ENCODE results near the gene VTCN1. TPM values are rescaled to one million over a fixed set of nuclear protein-coding genes. Genes with fewer than 3 reads are reported as not detected.

VTCN1 gene
- total and polyA plus RNA-seq, 8 donors: 0.48 to 3.2 (median 0.65) TPM; not detected in 4

DNA sequence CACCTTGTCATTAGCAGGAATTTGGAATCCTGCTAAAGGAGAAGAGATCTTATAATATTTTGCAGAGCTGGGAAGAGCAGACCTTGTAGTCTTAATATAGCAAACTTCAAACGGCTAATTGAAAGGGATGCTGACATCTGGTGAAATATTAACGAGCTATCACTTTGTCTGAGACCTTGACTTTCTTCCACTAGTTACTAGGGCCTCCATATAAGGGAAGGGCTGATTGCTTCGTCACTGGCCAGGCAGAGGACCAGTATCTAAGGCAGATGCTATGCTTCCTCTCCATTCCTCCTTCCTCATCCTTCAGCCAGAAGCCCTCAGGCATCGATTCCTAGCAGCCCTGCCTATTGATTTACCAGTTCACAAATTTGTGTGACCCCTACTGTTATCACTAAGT is 6.0 kb upstream of the VTCN1 start:
- intact Hi-C loops (cut with DNase I; ENCODE audit: low total_unique reads): no loop called here
- H3K27ac ChIP-seq: no peak overlapping the region
- no peaks in the 10 kb centered on the region for H3K27me3 ChIP-seq
- H3K36me3 ChIP-seq: no peaks in the 10 kb centered on the region
- H3K4me3 ChIP-seq: no peak overlapping the region
- 73 to 80% (median 76%) methylated on average over 4 of the region's 4 CpGs for WGBS, 5 donors
- DNase-seq: no peak
- H3K4me1 ChIP-seq: no peaks in the 10 kb centered on the region
- TF ChIP-seq POLR2AphosphoS5 (IDR thresholded peaks at IDR 0.05) (no peak), EP300 (IDR thresholded peaks at IDR 0.05) (no peak), POLR2A (IDR thresholded peaks at IDR 0.05) (no peak)
- TF ChIP-seq, protein P1, sequence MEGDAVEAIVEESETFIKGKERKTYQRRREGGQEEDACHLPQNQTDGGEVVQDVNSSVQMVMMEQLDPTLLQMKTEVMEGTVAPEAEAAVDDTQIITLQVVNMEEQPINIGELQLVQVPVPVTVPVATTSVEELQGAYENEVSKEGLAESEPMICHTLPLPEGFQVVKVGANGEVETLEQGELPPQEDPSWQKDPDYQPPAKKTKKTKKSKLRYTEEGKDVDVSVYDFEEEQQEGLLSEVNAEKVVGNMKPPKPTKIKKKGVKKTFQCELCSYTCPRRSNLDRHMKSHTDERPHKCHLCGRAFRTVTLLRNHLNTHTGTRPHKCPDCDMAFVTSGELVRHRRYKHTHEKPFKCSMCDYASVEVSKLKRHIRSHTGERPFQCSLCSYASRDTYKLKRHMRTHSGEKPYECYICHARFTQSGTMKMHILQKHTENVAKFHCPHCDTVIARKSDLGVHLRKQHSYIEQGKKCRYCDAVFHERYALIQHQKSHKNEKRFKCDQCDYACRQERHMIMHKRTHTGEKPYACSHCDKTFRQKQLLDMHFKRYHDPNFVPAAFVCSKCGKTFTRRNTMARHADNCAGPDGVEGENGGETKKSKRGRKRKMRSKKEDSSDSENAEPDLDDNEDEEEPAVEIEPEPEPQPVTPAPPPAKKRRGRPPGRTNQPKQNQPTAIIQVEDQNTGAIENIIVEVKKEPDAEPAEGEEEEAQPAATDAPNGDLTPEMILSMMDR (IDR thresholded peaks at IDR 0.05): no peak
- H3K9me3 ChIP-seq: no peaks in the 10 kb centered on the region

DNA sequence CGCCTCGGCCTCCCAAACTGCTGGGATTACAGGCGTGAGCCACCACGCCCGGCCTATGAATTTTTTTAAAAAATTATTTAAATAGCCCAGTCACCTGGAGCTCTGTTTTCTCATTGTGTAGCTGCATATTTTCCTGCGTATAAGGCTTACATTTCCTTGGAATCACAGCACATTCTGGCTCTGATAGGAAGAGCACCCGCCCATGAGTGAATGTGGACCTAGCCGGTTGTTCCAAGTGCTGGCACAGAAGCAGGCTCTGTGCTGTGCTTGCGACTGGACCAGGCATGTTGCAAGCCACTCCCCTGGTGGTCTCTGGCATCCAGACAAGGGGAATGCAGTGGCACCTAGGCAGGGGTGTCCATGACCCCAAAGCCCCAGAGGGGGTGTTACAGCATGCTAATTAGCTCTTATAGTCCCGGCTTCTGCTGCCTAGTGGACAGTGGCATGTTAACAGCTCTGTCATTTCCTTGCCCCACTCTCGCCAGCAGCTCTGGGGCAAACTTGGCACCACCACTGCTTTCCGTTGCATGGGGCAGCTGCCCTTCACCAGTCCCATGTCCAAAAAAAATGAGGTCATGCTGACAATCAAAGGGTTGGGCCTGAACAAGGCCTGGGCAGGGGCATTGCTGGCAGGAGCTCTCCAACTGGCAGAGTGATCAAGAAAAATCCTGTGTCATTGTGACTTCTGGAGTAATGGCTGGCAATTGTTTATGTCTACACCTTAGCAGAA is 5.2 kb upstream of the VTCN1 start:
- Histone ChIP-seq H3K4me1 (peaks cover 0 to 4% (median 0%) of the 10 kb centered on the region in 4 donors), H3K27me3 (no peaks in the 10 kb centered on the region), H3K36me3 (no peaks in the 10 kb centered on the region), H3K9me3 (no peaks in the 10 kb centered on the region), H3K4me3 (no peak overlapping the region), H3K27ac (no peak overlapping the region)
- TF ChIP-seq POLR2A (IDR thresholded peaks at IDR 0.05) (no peak), POLR2AphosphoS5 (IDR thresholded peaks at IDR 0.05) (no peak), EP300 (IDR thresholded peaks at IDR 0.05) (no peak)
- TF ChIP-seq, protein P1 (IDR thresholded peaks at IDR 0.05): no peak
- intact Hi-C loops (cut with DNase I; ENCODE audit: low total_unique reads): no loop called here
- DNase-seq: no peak
- WGBS, 5 donors: 57 to 78% (median 73%) methylated on average over 10 to 12 of the region's 12 CpGs

DNA sequence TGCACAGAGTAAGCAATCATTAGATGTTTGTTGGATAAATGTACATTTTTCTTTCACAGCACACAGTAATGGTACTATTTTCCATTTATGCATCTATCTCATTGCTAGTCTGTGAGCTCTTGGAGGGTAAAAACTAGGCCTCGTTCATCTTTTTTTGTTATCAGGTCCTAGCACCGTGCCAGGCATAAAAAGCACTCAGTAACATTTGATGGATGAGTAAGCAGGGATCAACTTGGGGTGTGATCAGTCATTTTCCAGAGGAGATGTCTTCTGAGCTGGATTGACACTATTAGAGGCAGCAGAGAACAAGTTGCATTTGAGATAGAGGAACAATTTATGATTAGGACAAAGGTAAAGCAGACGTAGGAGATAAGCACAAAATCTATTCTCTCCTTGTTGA is 4.3 kb upstream of the VTCN1 start:
- no peak for DNase-seq
- H3K27ac ChIP-seq: no peak overlapping the region
- H3K36me3 ChIP-seq: no peaks in the 10 kb centered on the region
- intact Hi-C loops (cut with DNase I; ENCODE audit: low total_unique reads): no loop called here
- 44 to 60% (median 58%) methylated on average over 3 of the region's 3 CpGs for WGBS, 5 donors
- no peaks in the 10 kb centered on the region for H3K9me3 ChIP-seq
- H3K4me1 ChIP-seq: peaks cover 0 to 13% (median 5%) of the 10 kb centered on the region in 4 donors
- H3K27me3 ChIP-seq: no peaks in the 10 kb centered on the region
- TF ChIP-seq EP300 (IDR thresholded peaks at IDR 0.05) (no peak), POLR2AphosphoS5 (IDR thresholded peaks at IDR 0.05) (no peak), POLR2A (IDR thresholded peaks at IDR 0.05) (no peak)
- TF ChIP-seq, protein P1 (IDR thresholded peaks at IDR 0.05): no peak
- H3K4me3 ChIP-seq: no peak overlapping the region

DNA sequence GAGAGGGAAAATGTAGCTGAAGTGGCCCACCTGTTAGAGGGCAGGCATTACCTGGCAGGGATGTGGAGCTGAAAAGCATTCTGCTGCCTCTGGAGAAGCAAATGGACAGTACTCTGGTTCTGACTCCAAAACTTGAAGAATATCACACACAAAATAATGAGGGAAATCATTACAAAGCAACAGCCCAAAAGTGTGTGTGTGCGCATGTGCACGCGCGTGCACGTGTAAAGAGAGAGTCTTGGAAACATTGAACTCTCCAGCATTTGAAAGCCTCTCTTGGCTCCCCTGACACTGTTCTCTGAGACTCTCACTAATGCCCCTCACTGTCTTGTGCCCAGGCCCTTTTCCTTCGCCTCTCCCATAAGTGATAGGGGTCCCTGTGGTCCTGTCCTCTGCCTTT is 2.3 kb upstream of the VTCN1 start:
- no peaks in the 10 kb centered on the region for H3K27me3 ChIP-seq
- no peak for TF ChIP-seq EP300 (IDR thresholded peaks at IDR 0.05)
- no peak for TF ChIP-seq POLR2AphosphoS5 (IDR thresholded peaks at IDR 0.05)
- TF ChIP-seq POLR2A (IDR thresholded peaks at IDR 0.05): no peak
- TF ChIP-seq, protein P1 (IDR thresholded peaks at IDR 0.05): no peak
- no peaks in the 10 kb centered on the region for H3K9me3 ChIP-seq
- H3K4me3 ChIP-seq: no peak overlapping the region
- peaks cover 0 to 20% (median 8%) of the 10 kb centered on the region in 4 donors for H3K4me1 ChIP-seq
- DNase-seq: no peak
- WGBS, 5 donors: 91 to 98% (median 95%) methylated on average over 6 of the region's 6 CpGs
- intact Hi-C loops (cut with DNase I; ENCODE audit: low total_unique reads): no loop called here
- H3K27ac ChIP-seq: no peak overlapping the region
- no peaks in the 10 kb centered on the region for H3K36me3 ChIP-seq
